Right kidney (tissue), 1 donor: ENCODE data around the gene LTO1.
"Not testable (repeated sequence)": the region's sequence is repeated elsewhere in the genome, so short reads cannot be mapped to it uniquely, and the experiment has no call there.

Experiments used
- DNase-seq: peaks from one replicate; pipeline ENCODE4 v3.0.0-alpha.2; 2016

LTO1 gene

GRCh38 chr11:69702769-69703452, 27.8 kb upstream of the LTO1 start:
- peak; percentile 59 for DNase-seq

- DNase-seq, result peak; percentile 57
Measured at GRCh38 chr11:69702239-69702691, 27.1 kb upstream of the LTO1 start.

GRCh38 chr11:69700278-69701140, 25.4 kb upstream of the LTO1 start:
- DNase-seq, result peak; percentile 67

GRCh38 chr11:69699213-69699612, 24.1 kb upstream of the LTO1 start:
- DNase-seq, result no peak

- DNase-seq, result no peak
Measured at GRCh38 chr11:69698362-69698761, 23.2 kb upstream of the LTO1 start.

GRCh38 chr11:69697861-69698260, 22.7 kb upstream of the LTO1 start:
- no peak for DNase-seq

GRCh38 chr11:69697469-69697843, 22.3 kb upstream of the LTO1 start:
- DNase-seq, result no peak

GRCh38 chr11:69696749-69697468, 21.8 kb upstream of the LTO1 start:
- no peak for DNase-seq

- not testable (repeated sequence) for DNase-seq
Measured at GRCh38 chr11:69695995-69696394, 20.8 kb upstream of the LTO1 start.

- no peak for DNase-seq
Measured at GRCh38 chr11:69695581-69695980, 20.4 kb upstream of the LTO1 start.

- no peak for DNase-seq
Measured at GRCh38 chr11:69694781-69695180, 19.6 kb upstream of the LTO1 start.

- no peak for DNase-seq
Measured at GRCh38 chr11:69692422-69692821, 17.3 kb upstream of the LTO1 start.

- DNase-seq, result no peak
Measured at GRCh38 chr11:69691463-69691862, 16.3 kb upstream of the LTO1 start.

- DNase-seq, result no peak
Measured at GRCh38 chr11:69689484-69690319, 14.5 kb upstream of the LTO1 start.

- not testable (repeated sequence) for DNase-seq
Measured at GRCh38 chr11:69687969-69688771, 13.0 kb upstream of the LTO1 start.

GRCh38 chr11:69686856-69687255, 11.7 kb upstream of the LTO1 start:
- DNase-seq, result no peak

- DNase-seq, result no peak
Measured at GRCh38 chr11:69686452-69686851, 11.3 kb upstream of the LTO1 start.

- DNase-seq, result no peak
Measured at GRCh38 chr11:69685348-69685747, 10.2 kb upstream of the LTO1 start.

GRCh38 chr11:69684651-69685050, 9.5 kb upstream of the LTO1 start:
- DNase-seq, result no peak

- DNase-seq, result no peak
Measured at GRCh38 chr11:69683764-69684333, 8.7 kb upstream of the LTO1 start.
